PC-3 (cell line): ENCODE measurements around the gene SLCO2A1. TPM values are rescaled to one million over a fixed set of nuclear protein-coding genes. Genes with fewer than 3 reads are reported as not detected.

Experiments used
- ATAC-seq: fragments of 200-7000 bp; cut with Tn5 transposase; 2 replicates; pipeline ENCODE4 v1.9.1; 2020; ENCODE audit warnings: mild to moderate bottlenecking, moderate library complexity
- BruUV-seq: library from RNA; stranded (reverse); fragments of 400-500 nt; replicated peaks from 2 replicates; lab custom pipeline; 2021; lab: Mats Ljungman, UMichigan
- CTCF ChIA-PET: fragments of 300-600 bp; sonication (Branson Sonifier 250); formaldehyde crosslinking; loops from one replicate; lab custom pipeline; 2022; ENCODE audit warnings: antibody characterized with exemption; lab: Charles Lee
- POLR2A ChIA-PET: fragments of 300-600 bp; sonication (Branson Sonifier 250); formaldehyde crosslinking; loops from one replicate; lab custom pipeline; 2022; ENCODE audit warnings: antibody characterized with exemption; ENCODE audit not compliant: unreplicated experiment; lab: Charles Lee
- DNase-seq: peaks from one replicate; pipeline ENCODE4 v3.0.0-alpha.2; 2015
- H2AFZ ChIP-seq: fragments of 300-600 bp; sonication (generic); 2 replicates; pipeline ENCODE4 v1.6.0; 2016; ENCODE audit warnings: antibody characterized with exemption, low read length
- H3F3A ChIP-seq: fragments of 300-600 bp; sonication (generic); one replicate; pipeline ENCODE4 v1.6.0; 2017; ENCODE audit warnings: antibody characterized with exemption, low read length, control low read depth, mild to moderate bottlenecking; ENCODE audit not compliant: unreplicated experiment
- H3K27ac ChIP-seq: fragments of 300-600 bp; sonication (generic); 2 replicates; pipeline ENCODE4 v1.5.1; 2016; ENCODE audit warnings: mild to moderate bottlenecking, low read length
- H3K27me3 ChIP-seq: fragments of 300-600 bp; sonication (generic); 2 replicates; pipeline ENCODE4 v1.6.1; 2016; ENCODE audit warnings: low read length, mixed read lengths
- H3K36me3 ChIP-seq: fragments of 300-600 bp; sonication (generic); 2 replicates; pipeline ENCODE4 v1.6.1; 2016; ENCODE audit warnings: low read depth, mixed run types, low read length, mixed read lengths
- H3K4me1 ChIP-seq: fragments of 300-600 bp; sonication (generic); 2 replicates; pipeline ENCODE4 v1.5.1; 2016; ENCODE audit warnings: low read length; ENCODE audit not compliant: insufficient read depth
- H3K4me2 ChIP-seq: fragments of 300-600 bp; sonication (generic); 2 replicates; pipeline ENCODE4 v1.6.0; 2016; ENCODE audit warnings: low read length
- H3K4me3 ChIP-seq: fragments of 300-600 bp; sonication (generic); 2 replicates; pipeline ENCODE4 v1.5.1; 2016; ENCODE audit warnings: mild to moderate bottlenecking, low read length, mixed read lengths
- H3K79me2 ChIP-seq: fragments of 300-600 bp; sonication (generic); 2 replicates; pipeline ENCODE4 v1.6.1; 2017; ENCODE audit warnings: low read length, mixed read lengths
- H3K9ac ChIP-seq: fragments of 300-600 bp; sonication (generic); 2 replicates; pipeline ENCODE4 v1.6.0; 2016; ENCODE audit warnings: mild to moderate bottlenecking, low read length
- H3K9me2 ChIP-seq: fragments of 300-600 bp; sonication (generic); replicated peaks from 2 replicates; pipeline ENCODE4 v1.6.1; 2016; ENCODE audit warnings: mixed run types, low read length, mixed read lengths
- H3K9me3 ChIP-seq: fragments of 300-600 bp; sonication (generic); 2 replicates; pipeline ENCODE4 v1.6.1; 2016; ENCODE audit warnings: low read length, mixed read lengths
- H4K20me1 ChIP-seq: fragments of 300-600 bp; sonication (generic); 2 replicates; pipeline ENCODE4 v1.6.1; 2016; ENCODE audit warnings: low read length, mixed read lengths
- EZH2 ChIP-seq: fragments of 300-600 bp; sonication (generic); IDR thresholded peaks from one replicate; pipeline ENCODE4 v1.6.1; 2017; ENCODE audit warnings: antibody characterized with exemption, mild to moderate bottlenecking, low read length; ENCODE audit not compliant: unreplicated experiment
- EZH2phosphoT487 ChIP-seq: fragments of 300-600 bp; sonication (generic); IDR thresholded peaks from 2 replicates; pipeline ENCODE4 v1.6.1; 2018; ENCODE audit warnings: mild to moderate bottlenecking, antibody characterized with exemption, low read length, borderline replicate concordance
- intact Hi-C: fragments of 100-400 bp; cut with micrococcal nuclease; formaldehyde crosslinking; loops from 2 replicates; pipeline ENCODE4 v1.9.0; 2023
- total RNA-seq: library from RNA; depleted of rRNA; stranded (reverse); fragments of >200 nt; gene quantifications from 2 replicates; pipeline ENCODE4 v1.2.3, GENCODE V29; 2014
- TF ChIP-seq, protein P1 (sequence below): fragments of 300-600 bp; sonication (generic); conservative IDR thresholded peaks from 2 replicates; pipeline ENCODE4 v1.5.1; 2017; ENCODE audit warnings: antibody characterized with exemption, low read depth, mild to moderate bottlenecking, low read length

The SLCO2A1 gene
- total RNA-seq, 1 experiment from 2014 or later = not detected

DNA sequence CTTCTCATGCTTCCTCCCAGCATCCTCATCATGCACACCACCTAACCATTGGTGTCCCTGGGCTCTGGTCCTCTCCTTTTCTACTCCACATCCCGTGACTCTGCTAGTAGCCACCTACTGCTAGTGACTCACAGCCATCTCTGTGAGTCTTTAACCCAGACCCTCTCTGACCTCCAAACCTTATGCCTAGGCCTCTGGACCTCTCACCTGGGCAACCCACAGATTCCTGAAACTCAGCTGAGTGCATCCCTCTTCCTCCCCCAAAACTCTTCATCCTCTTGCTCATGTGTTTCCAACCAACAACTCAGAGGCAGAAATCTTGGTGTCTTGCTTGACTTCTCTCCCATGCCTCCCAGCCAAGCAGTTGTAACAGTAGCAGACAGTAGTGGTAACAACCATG lies 20.0 kb upstream of the SLCO2A1 start:
- no peak overlapping the region for H3K27ac ChIP-seq
- no peaks in the 10 kb centered on the region for H3K4me1 ChIP-seq
- no peaks in the 10 kb centered on the region for H4K20me1 ChIP-seq
- ATAC-seq (no peak), DNase-seq (no peak)
- no peak overlapping the region for H3K4me2 ChIP-seq
- H3K9me3 ChIP-seq = no peaks in the 10 kb centered on the region
- no peak overlapping the region for H3K4me3 ChIP-seq
- no peak overlapping the region for H3K9ac ChIP-seq
- no peaks in the 10 kb centered on the region for H3K79me2 ChIP-seq
- CTCF ChIA-PET = no interaction called here
- no peaks in the 10 kb centered on the region for H3K36me3 ChIP-seq
- no peaks in the 10 kb centered on the region for H3F3A ChIP-seq
- H3K27me3 ChIP-seq = no peaks in the 10 kb centered on the region
- intact Hi-C loops = no loop called here
- no TSS peak for BruUV-seq
- H3K9me2 ChIP-seq = no peaks in the 10 kb centered on the region
- POLR2A ChIA-PET = no interaction called here
- H2AFZ ChIP-seq = no peak overlapping the region
- no peak for TF ChIP-seq EZH2phosphoT487
- TF ChIP-seq EZH2 = no peak
- TF ChIP-seq, protein P1, sequence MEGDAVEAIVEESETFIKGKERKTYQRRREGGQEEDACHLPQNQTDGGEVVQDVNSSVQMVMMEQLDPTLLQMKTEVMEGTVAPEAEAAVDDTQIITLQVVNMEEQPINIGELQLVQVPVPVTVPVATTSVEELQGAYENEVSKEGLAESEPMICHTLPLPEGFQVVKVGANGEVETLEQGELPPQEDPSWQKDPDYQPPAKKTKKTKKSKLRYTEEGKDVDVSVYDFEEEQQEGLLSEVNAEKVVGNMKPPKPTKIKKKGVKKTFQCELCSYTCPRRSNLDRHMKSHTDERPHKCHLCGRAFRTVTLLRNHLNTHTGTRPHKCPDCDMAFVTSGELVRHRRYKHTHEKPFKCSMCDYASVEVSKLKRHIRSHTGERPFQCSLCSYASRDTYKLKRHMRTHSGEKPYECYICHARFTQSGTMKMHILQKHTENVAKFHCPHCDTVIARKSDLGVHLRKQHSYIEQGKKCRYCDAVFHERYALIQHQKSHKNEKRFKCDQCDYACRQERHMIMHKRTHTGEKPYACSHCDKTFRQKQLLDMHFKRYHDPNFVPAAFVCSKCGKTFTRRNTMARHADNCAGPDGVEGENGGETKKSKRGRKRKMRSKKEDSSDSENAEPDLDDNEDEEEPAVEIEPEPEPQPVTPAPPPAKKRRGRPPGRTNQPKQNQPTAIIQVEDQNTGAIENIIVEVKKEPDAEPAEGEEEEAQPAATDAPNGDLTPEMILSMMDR = no peak

DNA sequence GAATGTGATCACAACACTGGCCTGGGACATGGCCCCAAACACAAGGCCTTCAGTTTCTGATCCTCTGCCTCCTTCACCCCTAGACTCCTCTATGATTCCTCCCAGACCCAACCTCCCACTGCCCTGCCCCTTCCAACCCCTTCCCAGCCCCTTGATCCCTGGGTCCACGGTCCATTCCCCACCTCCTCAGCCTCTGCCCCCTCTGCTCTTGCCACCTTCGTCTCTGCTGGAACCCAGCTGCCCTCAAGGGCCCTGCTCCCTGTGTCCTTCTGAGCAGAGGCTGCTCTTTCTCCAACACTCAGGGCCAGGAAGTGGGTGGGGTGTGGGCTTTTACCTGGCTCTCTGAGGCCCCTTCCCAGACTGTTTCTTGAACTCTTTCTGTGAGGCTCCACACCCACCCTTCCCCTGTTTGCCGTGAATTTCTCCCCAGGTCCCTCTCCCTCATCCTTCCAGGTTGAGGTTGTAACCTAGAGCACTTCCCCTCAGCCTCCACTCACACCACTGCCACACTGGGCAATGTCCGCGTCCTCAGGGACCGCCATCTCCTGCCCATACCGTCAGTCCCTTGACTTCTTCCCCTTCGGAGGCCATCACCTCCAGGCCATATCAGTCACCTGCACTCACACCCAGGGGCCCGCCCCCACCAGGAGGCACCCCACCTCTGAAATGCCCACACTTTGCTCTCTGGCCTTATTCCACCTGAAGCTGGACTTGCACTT lies 18.7 kb upstream of the SLCO2A1 start:
- no peak overlapping the region for H3K27ac ChIP-seq
- no peaks in the 10 kb centered on the region for H3F3A ChIP-seq
- H2AFZ ChIP-seq = no peak overlapping the region
- no peaks in the 10 kb centered on the region for H3K4me1 ChIP-seq
- BruUV-seq = no TSS peak
- H3K4me3 ChIP-seq = no peak overlapping the region
- no peak for DNase-seq
- no peak overlapping the region for H3K4me2 ChIP-seq
- H3K36me3 ChIP-seq = no peaks in the 10 kb centered on the region
- H3K79me2 ChIP-seq = no peaks in the 10 kb centered on the region
- H3K9me3 ChIP-seq = no peaks in the 10 kb centered on the region
- H4K20me1 ChIP-seq = no peaks in the 10 kb centered on the region
- H3K9ac ChIP-seq = no peak overlapping the region
- TF ChIP-seq EZH2 (no peak), EZH2phosphoT487 (no peak)
- TF ChIP-seq, protein P1 = no peak
- H3K27me3 ChIP-seq = no peaks in the 10 kb centered on the region
- no peak for ATAC-seq
- H3K9me2 ChIP-seq = no peaks in the 10 kb centered on the region
- ChIA-PET POLR2A (no interaction called here), CTCF (no interaction called here)
- intact Hi-C loops = no loop called here

DNA sequence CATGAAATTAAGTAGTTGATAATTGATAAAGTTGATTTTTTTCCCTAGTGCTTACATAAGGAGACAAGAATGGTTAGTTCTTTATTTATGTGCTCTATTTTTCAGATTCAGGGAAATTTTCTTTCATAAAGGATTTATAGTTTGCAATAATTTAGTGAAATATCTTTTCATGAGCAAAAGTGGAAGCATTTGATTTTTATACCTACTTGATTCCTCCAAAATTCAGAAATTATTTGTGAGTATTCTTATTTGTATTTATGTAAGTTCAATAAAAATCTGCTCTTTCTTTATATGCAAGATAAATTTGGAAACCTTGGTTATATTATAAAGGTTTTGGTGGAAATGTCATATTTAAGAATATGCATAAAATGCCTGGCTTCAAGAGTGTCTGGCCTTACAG lies 14.7 kb upstream of the SLCO2A1 start:
- CTCF ChIA-PET = no interaction called here
- no TSS peak for BruUV-seq
- no peak overlapping the region for H3K4me2 ChIP-seq
- H3F3A ChIP-seq = no peaks in the 10 kb centered on the region
- TF ChIP-seq EZH2phosphoT487 (no peak), EZH2 (no peak)
- TF ChIP-seq, protein P1 = no peak
- H3K4me1 ChIP-seq = peaks cover under 1% of the 10 kb centered on the region; the same call in 1 of the 2 replicates
- DNase-seq (no peak), ATAC-seq (no peak)
- H3K27ac ChIP-seq = no peak overlapping the region
- H3K4me3 ChIP-seq = no peak overlapping the region
- no peak overlapping the region for H3K9ac ChIP-seq
- H3K36me3 ChIP-seq = no peaks in the 10 kb centered on the region
- POLR2A ChIA-PET = no interaction called here
- no peaks in the 10 kb centered on the region for H3K9me2 ChIP-seq
- no peaks in the 10 kb centered on the region for H3K79me2 ChIP-seq
- H2AFZ ChIP-seq = no peak overlapping the region
- H4K20me1 ChIP-seq = no peaks in the 10 kb centered on the region
- intact Hi-C loops = no loop called here
- H3K9me3 ChIP-seq = no peaks in the 10 kb centered on the region
- no peaks in the 10 kb centered on the region for H3K27me3 ChIP-seq
